Panc1 (cell line): ENCODE measurements around the gene UBTD1. TPM values are rescaled to one million over a fixed set of nuclear protein-coding genes. Genes with fewer than 3 reads are reported as not detected.

Source experiments
- ATAC-seq: fragments of 200-7000 bp; cut with Tn5 transposase; 2 replicates; pipeline ENCODE4 v1.9.1; 2020; ENCODE audit warnings: mild to moderate bottlenecking, moderate library complexity
- BruUV-seq: library from RNA; stranded (reverse); fragments of 400-500 nt; replicated peaks from 2 replicates; lab custom pipeline; 2021; lab: Mats Ljungman, UMichigan
- CTCF ChIA-PET: fragments of 300-600 bp; sonication (Branson Sonifier 250); formaldehyde crosslinking; loops from one replicate; lab custom pipeline; 2022; ENCODE audit warnings: antibody characterized with exemption; lab: Charles Lee
- POLR2A ChIA-PET: fragments of 300-600 bp; sonication (Branson Sonifier 250); formaldehyde crosslinking; loops from one replicate; lab custom pipeline; 2022; ENCODE audit warnings: antibody characterized with exemption; lab: Charles Lee
- DNase-seq: peaks from one replicate; pipeline ENCODE4 v3.0.0-alpha.2; 2010; ENCODE audit warnings: low read depth, low spot score
- H3K27ac ChIP-seq: 2 replicates; pipeline ENCODE4 v1.5.1; 2011; ENCODE audit warnings: mild to moderate bottlenecking, low read length, inconsistent platforms
- H3K27me3 ChIP-seq: fragments of 200-500 bp; sonication (Bioruptor generic); 2 replicates; pipeline ENCODE4 v1.6.0; 2014; ENCODE audit warnings: low read length, inconsistent platforms; ENCODE audit not compliant: control insufficient read depth, insufficient read depth
- H3K36me3 ChIP-seq: fragments of 200-500 bp; sonication (Bioruptor generic); 2 replicates; pipeline ENCODE4 v1.5.1; 2014; ENCODE audit warnings: inconsistent platforms, mild to moderate bottlenecking, low read length, moderate library complexity; ENCODE audit not compliant: control insufficient read depth, insufficient read depth
- H3K4me1 ChIP-seq: 2 replicates; pipeline ENCODE4 v1.5.1; 2011; ENCODE audit warnings: inconsistent platforms, mild to moderate bottlenecking, low read length, moderate library complexity; ENCODE audit not compliant: control insufficient read depth, insufficient read depth
- H3K4me3 ChIP-seq, 2 experiments: 2 replicates each; pipeline ENCODE4 v1.5.1; 2011 to 2012; ENCODE audit warnings: low read depth in 2 of 2, low read length in 2 of 2, mild to moderate bottlenecking in 2 of 2, inconsistent platforms in 1 of 2, moderate library complexity in 1 of 2
- H3K9me3 ChIP-seq: fragments of 200-500 bp; sonication (Bioruptor generic); 2 replicates; pipeline ENCODE4 v1.5.1; 2014; ENCODE audit warnings: low read depth, mild to moderate bottlenecking, inconsistent platforms, low read length, moderate library complexity; ENCODE audit not compliant: control insufficient read depth, insufficient read depth
- CTCF ChIP-seq: fragments of 450-650 bp; IDR thresholded peaks from 2 replicates; pipeline ENCODE4 v1.5.1; 2017; ENCODE audit warnings: mild to moderate bottlenecking
- POLR2AphosphoS5 ChIP-seq: IDR thresholded peaks from 2 replicates; pipeline ENCODE4 v1.6.1; 2012; ENCODE audit warnings: mild to moderate bottlenecking, low read depth, low read length, moderate library complexity
- REST ChIP-seq, 2 experiments: IDR thresholded peaks; 2 replicates each; pipeline ENCODE4 v1.6.1; 2011 to 2012; ENCODE audit warnings: low read depth in 2 of 2, control low read depth in 1 of 2, low read length in 1 of 2, mild to moderate bottlenecking in 1 of 2, moderate library complexity in 1 of 2; ENCODE audit not compliant: insufficient read depth in 1 of 2
- SIN3A ChIP-seq: IDR thresholded peaks from 2 replicates; pipeline ENCODE4 v1.6.1; 2012; ENCODE audit warnings: low read depth, mild to moderate bottlenecking, low read length, moderate library complexity, borderline replicate concordance; ENCODE audit not compliant: insufficient read depth
- TCF7L2 ChIP-seq: IDR thresholded peaks from 2 replicates; pipeline ENCODE4 v1.6.1; 2011; ENCODE audit warnings: mild to moderate bottlenecking, low read depth, low read length, inconsistent platforms
- in situ Hi-C: cut with HindIII; loops from 2 replicates; pipeline ENCODE4 v1.10.0; 2016; ENCODE audit warnings: low sequenced_read_pairs, low pct_unique_long_range_greater_than_20kb
- intact Hi-C: fragments of 100-400 bp; cut with micrococcal nuclease; formaldehyde crosslinking; loops from one replicate; pipeline ENCODE4 v1.10.0; 2022; ENCODE audit not compliant: unreplicated experiment
- total RNA-seq: library from RNA; stranded (reverse); gene quantifications from one replicate; pipeline ENCODE4 v1.2.1, GENCODE V29; 2021; ENCODE audit not compliant: unreplicated experiment

Gene UBTD1
- total RNA-seq, 1 experiment from 2014 or later = 55.6 TPM

GRCh38 chr10:97590082-97590747 lies 91.5 kb downstream of the UBTD1 start:
- DNase-seq = no peak
- BruUV-seq = no TSS peak
- Histone ChIP-seq H3K27me3 (no peaks in the 10 kb centered on the region), H3K4me3 (no peak overlapping the region), H3K27ac (no peak overlapping the region), H3K36me3 (no peaks in the 10 kb centered on the region), H3K9me3 (no peaks in the 10 kb centered on the region), H3K4me1 (peaks cover 2% of the 10 kb centered on the region; the same call in 1 of the 2 replicates)
- in situ Hi-C loops (no loop called here), intact Hi-C loops (no loop called here)
- TF ChIP-seq SIN3A = no peak
- TF ChIP-seq POLR2AphosphoS5 = no peak
- TF ChIP-seq CTCF = no peak
- TF ChIP-seq REST (IDR thresholded peaks at IDR 0.05; ENCODE audit: insufficient read depth in 1 of 2, low read depth in 2 of 2, low read length in 1 of 2) = no peak
- TF ChIP-seq TCF7L2 = no peak
- POLR2A ChIA-PET = no interaction called here
- no peak for ATAC-seq
- CTCF ChIA-PET = no interaction called here

- H3K4me1 ChIP-seq = peaks cover 1% of the 10 kb centered on the region; the same call in 1 of the 2 replicates
- in situ Hi-C loops = no loop called here
- no peaks in the 10 kb centered on the region for H3K36me3 ChIP-seq
- H3K27ac ChIP-seq = no peak overlapping the region
- no TSS peak for BruUV-seq
- intact Hi-C loops = no loop called here
- no peaks in the 10 kb centered on the region for H3K9me3 ChIP-seq
- ChIA-PET POLR2A (interaction anchor here (0.6 kb wide), 2 partner anchors 7 to 161 kb away, joined by 3 to 7 read pairs; no protein-coding TSS in a partner anchor), CTCF (interaction anchor here (0.5 kb wide), 1 partner anchor 259 kb away, joined by 4 read pairs; the partner anchor contains the start of gene GOLGA7B)
- no peak overlapping the region for H3K4me3 ChIP-seq
- ATAC-seq (no peak), DNase-seq (no peak)
- TF ChIP-seq SIN3A (no peak), REST (IDR thresholded peaks at IDR 0.05; ENCODE audit: insufficient read depth in 1 of 2, low read depth in 2 of 2, low read length in 1 of 2) (no peak), CTCF (no peak), TCF7L2 (no peak), POLR2AphosphoS5 (no peak)
- H3K27me3 ChIP-seq = no peaks in the 10 kb centered on the region
These were observed 92.2 kb downstream of the UBTD1 start for GRCh38 chr10:97590748-97591495.
